Stimulated activated CD8-positive, alpha-beta memory T cell treated with anti-CD3 and anti-CD28 coated beads, Interleukin-4, amount 100 ng/mL, for 24 hours (primary cell): ENCODE measurements around the gene SLC23A1.
"Not testable (repeated sequence)": the region's sequence is repeated elsewhere in the genome, so short reads cannot be mapped to it uniquely, and the experiment has no call there.

Experiments used
- DNase-seq: peaks from one replicate; pipeline ENCODE4 v3.0.0-alpha.2; 2020; ENCODE audit warnings: low read depth

SLC23A1 gene

GRCh38 chr5:139389701-139390638 lies 6.9 kb upstream of the SLC23A1 start, which contains the start of gene MZB1:
MZB1 (minus strand) TSS chr5:139389913; CDS start chr5:139389856, 57 bp downstream.
- DNase-seq: peak; percentile 41

DNA sequence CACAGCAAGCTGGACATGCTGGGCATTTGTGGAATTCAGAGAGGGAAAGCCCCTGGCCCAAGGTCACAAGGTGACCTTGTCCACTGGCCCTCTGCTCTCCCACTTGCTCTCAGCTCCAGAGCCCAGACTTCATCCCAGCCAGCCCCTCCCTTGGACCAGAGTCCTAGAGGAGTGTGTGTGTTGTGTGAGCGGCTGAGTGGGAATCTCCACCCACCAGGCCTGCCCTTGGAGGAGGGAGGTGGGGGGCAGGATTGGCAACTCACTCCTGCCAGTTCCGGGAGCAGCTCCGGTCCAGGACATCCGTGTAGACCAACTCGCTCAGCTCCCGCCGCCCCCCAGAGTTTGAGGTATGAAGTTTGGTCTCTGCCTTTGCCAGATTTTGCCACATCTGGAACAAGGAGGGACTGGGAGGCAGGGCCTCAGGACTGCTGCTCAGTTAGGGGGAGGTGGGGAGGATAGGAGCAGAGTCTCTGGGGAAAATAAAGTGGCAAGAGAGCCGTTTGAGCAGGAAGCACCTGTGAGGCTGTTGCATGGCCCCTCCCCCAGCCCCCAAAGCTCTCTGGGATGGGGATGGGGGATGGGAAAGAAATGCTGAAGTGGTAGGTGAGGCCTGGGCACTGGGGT lies 5.2 kb upstream of the SLC23A1 start:
- DNase-seq: no peak

DNA sequence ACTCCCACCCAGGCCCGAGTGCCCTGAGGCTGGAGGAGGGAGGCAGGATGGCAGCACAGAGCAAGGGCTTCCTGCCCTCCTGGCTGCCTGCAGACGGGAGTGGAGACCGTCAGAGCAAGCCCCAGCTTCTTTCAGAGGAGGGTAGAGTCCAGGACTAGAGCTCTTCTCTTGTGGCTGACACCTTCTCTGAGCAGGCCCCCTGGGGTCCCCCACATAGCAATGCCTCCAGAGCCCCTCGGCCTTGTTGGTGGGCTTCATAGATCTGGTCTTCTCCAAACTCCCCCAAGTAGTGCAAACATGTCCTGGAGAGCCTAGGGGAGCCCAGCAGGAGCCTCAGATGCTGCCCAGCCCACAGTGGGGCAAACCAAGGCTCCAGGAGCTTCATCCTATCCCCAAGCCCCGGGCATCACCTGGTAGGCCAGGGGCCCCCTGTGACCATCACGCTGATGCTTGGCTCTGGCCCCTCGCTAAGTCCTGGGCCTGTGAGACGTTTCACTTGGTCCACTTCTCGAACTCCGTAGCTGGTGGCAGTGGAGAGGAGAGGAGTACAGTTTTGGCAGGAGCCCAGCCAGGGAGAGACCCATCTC lies 4.6 kb upstream of the SLC23A1 start:
- DNase-seq: no peak

DNA sequence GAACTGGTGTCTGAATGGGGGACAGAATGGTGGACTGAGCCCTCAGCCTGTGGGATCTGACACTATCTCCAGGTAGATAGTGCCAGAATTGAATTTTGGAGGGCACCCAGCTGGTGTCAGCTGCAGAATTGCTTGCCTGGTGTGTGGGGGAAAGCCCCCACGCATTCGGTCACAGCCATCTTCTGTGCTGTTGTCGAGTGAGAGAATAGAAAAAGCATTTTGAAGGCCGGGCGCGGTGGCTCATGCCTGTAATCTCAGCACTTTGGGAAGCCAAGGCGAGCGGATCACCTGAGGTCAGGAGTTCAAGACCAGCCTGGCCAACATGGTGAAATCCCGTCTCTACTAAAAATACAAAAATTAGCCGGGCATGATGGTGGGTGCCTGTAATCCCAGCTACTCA lies 3.9 kb upstream of the SLC23A1 start:
- DNase-seq: not testable (repeated sequence)

DNA sequence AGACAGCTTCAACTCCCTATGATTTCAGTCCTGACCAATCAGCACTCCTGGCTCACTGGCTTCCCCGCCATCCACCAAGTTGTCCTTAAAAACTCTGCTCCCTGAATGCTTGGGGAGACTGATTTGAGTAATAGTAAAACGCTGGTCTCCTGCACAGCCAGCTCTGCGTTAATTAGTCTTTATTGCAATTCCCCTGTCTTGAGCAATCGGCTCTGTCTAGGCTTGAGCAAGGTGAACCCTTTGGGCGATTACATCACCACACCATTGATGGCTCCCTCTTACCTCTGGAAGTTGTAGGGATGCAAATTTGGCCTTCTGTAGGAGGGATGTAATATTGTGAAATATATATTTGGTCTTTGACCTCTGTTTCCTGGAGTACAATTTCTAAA lies 2.9 kb upstream of the SLC23A1 start:
- no peak for DNase-seq

DNA sequence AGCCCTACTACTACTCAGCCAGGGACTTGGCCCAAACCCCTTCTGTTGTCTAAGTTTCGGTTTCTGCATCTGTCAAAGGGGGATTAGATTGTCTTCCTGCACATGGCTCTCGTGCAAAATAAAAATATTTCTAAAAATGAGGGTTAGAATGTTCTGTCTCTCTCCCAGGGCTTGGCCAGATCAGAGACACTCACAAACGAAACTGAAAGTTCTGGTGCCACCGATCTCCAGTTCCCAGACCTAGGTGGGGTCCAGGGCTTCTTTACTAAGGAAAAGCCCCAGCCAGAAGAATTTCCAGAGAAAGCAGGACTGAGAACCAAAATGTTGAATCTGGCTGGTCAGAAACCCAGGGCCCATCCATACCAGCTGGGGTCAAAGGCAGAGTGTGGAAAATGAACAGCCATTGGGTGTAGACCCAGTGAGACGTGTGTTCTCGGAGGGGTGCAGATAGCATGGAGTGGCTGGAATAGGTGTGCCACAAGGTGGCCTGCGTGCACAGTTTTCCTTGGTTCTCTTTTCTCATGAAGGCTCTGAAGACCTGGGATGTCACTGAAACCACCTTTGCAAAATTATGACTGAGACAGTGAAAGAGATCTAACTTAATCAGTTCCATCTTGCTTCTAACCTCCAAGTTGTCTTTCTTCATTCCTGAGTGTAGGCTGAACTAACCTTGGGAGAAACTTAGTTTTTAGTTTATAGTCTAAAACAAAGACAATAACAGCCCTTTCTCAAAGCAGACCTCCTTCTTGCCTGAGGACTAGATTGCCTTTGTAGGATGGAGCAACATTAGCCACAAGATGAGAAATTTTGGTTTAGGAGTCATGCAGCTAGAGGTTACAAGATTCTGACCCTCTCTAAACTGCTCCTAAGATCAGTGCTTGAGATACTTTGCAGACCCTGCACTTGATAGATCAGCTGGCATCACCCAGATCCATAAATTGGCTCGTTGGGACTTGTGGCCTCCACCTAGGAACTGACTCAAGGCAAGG lies 2.3 kb upstream of the SLC23A1 start:
- no peak for DNase-seq

- DNase-seq: no peak
These were observed 1.5 kb upstream of the SLC23A1 start for GRCh38 chr5:139384591-139385051.

DNA sequence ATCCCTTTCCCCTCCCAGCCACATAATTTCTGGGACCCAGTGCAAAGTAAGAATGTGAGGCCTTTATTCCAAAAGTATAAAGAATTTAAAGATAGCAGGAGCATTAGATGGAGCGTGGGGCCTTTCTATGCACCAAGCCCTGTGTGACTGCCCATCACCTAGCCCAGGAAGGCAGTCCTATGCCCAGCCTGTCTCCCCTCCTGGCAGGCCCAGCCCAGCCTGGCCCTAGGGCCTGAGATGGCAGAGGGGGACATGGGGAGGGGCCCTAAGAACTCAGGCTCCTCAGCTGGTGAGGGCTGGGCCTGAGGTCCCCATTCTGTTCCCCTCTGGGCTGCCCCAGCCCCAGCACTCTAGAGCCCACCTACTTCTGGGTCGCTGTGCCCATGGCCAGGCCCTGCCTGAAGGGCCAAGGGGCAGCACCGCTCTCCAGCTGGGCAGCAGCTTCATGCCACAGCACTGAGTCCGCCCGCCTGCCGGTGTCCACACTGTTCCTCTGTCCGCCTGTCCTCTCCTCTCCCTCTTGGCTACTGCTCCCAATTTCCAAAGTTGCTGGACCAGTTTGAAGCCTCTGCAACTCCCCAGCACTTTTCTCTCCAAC lies 995 bp upstream of the SLC23A1 start:
- no peak for DNase-seq

- DNase-seq: no peak
These were observed 290 bp downstream of the SLC23A1 start for GRCh38 chr5:139382807-139383206.

GRCh38 chr5:139381837-139382761 lies 998 bp downstream of the SLC23A1 start:
- no peak for DNase-seq

GRCh38 chr5:139379626-139380449 lies 3.3 kb downstream of the SLC23A1 start:
- no peak for DNase-seq

DNA sequence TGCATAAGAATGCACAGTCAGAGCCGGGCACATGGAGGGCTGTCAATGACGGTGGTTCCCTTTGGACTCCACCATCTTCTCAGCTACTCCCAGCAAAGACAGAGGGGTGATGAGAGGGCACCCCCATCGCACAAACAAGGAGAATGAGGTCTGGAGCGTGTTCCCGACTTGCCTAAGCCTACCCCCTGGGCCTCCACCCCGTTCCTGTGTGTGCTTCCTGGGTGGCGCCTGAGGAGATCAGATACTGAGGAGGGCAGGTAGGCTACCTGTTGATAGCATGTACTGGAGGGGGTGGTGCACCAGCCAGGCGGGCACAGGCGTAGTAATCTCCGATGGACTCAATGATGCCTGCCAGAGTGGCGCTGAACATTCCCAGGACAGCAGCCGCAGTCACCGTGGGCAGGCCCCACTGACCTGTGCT lies 4.1 kb downstream of the SLC23A1 start:
- no peak for DNase-seq

DNA sequence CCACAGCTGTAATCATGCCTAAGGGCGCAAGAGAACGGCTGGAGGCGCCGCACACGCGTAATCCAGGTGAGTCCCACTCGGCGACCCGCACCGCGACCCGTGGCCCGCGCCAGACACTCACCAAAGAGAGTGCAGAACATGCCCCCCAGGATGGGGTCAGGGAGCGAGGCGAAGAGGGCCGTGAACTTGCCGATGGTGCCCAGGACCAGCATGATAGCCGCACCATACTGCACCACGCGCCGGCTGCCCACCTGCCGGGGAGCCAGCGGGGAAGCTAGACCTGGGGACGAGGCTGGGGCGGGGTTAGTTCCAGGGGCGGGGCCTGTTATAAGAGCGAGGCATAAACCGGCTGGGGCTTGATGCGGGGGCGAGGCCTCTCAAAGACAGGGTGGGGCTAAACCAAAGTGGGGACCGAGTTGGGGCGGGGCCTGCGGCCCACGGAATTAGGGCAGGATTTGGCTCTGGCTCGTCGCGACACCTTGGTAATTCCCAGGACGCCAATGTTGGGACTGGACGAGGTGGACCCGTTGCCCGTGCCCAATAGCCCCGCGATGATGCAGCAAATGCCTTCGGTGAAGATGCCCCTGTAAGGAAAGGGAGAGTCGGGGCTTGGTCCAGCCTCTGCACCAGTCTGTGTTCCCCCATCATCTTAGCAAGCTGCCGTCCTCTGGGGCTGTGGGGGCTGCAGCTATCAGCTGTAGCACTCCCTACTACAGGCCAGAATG lies 4.8 kb downstream of the SLC23A1 start:
- no peak for DNase-seq

DNA sequence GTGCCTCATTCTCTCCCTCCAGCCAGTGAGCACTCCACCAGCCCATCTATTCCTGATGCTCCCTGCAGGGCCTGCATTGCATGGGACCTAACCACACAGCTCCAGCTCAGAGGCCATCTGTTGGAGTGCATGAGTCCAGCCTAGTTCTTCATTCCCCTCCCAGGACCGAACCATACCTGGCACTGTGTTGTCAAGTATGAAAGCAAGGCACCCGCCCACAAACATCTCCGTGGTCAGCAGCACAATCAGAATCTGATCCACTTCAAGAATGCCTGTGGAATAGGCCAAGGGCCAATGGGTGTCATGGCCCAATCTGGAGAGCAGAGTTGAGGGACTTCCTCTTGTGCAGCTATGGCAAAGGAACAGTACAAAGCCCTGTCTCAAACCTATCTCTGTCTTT lies 5.9 kb downstream of the SLC23A1 start:
- DNase-seq: no peak

DNA sequence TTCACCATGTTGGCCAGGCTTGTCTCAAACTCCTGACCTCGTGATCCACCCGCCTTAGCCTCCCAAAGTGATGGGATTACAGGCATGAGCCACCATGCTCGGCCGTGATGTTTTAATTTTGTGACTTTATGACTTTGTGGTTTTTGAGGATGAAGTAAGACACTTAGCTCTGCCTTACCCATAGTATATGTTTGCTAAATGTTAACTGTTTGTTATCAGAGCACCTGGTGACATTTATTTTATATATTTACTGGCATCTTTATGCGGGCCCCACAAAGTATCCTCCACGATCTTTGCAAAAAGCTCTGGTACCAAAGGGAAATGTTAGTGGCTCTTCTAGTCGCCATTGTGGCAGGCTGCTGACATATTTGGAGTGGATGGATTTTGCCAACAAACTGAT lies 6.7 kb downstream of the SLC23A1 start:
- DNase-seq: no peak

GRCh38 chr5:139374909-139375308 lies 8.2 kb downstream of the SLC23A1 start:
- DNase-seq: no peak

- no peak for DNase-seq
These were observed 11.3 kb downstream of the SLC23A1 start for GRCh38 chr5:139371482-139372435.
